K562 (cell line): ENCODE results near the gene ZNF749. TPM values are rescaled to one million over a fixed set of nuclear protein-coding genes. Genes with fewer than 3 reads are reported as not detected.

Experiments used
- BRCA1 ChIP-seq, 2 experiments: fragments of 450-650 bp in 1 of 2; sonication (generic) in 1 of 2; formaldehyde crosslinking in 1 of 2; IDR thresholded peaks; 2 replicates each; pipeline versions ENCODE4 v1.5.0 to v1.6.1; 2017 to 2020; ENCODE audit warnings: mild to moderate bottlenecking in 1 of 2, missing genetic modification reagents in 1 of 2
- HMG20B ChIP-seq: fragments of 250-450 bp; sonication (Bioruptor Pico); IDR thresholded peaks from 2 replicates; pipeline ENCODE4 v1.5.0; 2021; ENCODE audit warnings: mild to moderate bottlenecking
- JUNB ChIP-seq: fragments of 450-650 bp; formaldehyde crosslinking; conservative IDR thresholded peaks from 2 replicates; pipeline ENCODE4 v1.4.0; 2020; ENCODE audit warnings: mild to moderate bottlenecking
- KAT8 ChIP-seq: fragments of 450-650 bp; IDR thresholded peaks from 2 replicates; pipeline ENCODE4 v1.6.1; 2016; ENCODE audit warnings: low read depth, mild to moderate bottlenecking
- OTX1 ChIP-seq: fragments of 450-650 bp; formaldehyde crosslinking; IDR thresholded peaks from 2 replicates; pipeline ENCODE4 v1.4.0; 2022; ENCODE audit warnings: mild to moderate bottlenecking
- RBM34 ChIP-seq: fragments of 200-400 bp; formaldehyde crosslinking; IDR thresholded peaks from 2 replicates; pipeline ENCODE4 v1.6.1; 2018; ENCODE audit warnings: low read length, borderline replicate concordance; ENCODE audit not compliant: insufficient read depth
- ZKSCAN8 ChIP-seq: fragments of 200-800 bp; sonication (Bioruptor generic); IDR thresholded peaks from 2 replicates; pipeline ENCODE4 v1.6.1; 2016; ENCODE audit warnings: missing genetic modification characterization, missing compliant biosample characterization
- ZNF175 ChIP-seq: fragments of 200-800 bp; sonication (Bioruptor generic); IDR thresholded peaks from 2 replicates; pipeline ENCODE4 v1.6.1; 2016; ENCODE audit warnings: low read depth, mild to moderate bottlenecking, missing genetic modification characterization, missing compliant biosample characterization
- ZNF551 ChIP-seq: fragments of 250-450 bp; sonication (Bioruptor Pico); IDR thresholded peaks from 2 replicates; pipeline ENCODE4 v1.5.0; 2021; ENCODE audit warnings: mild to moderate bottlenecking, moderate library complexity
- polyA plus RNA-seq, 8 experiments: library from polyadenylated mRNA; depleted of rRNA in 4 of 8; stranded (reverse) in 5 of 8; unstranded in 3 of 8; fragments of >200 nt; fragmentation: Nextera tagmentation in 2 of 8; fragmentation: Illumina TruSeq in 1 of 8; extraction: Ambion mirVana in 2 of 8; extraction: Trizol in 1 of 8; gene quantifications; 2 replicates each; pipeline versions ENCODE4 v1.2.1 to v1.2.3, GENCODE V29; 2011 to 2014; ENCODE audit warnings: inconsistent platforms in 1 of 8, missing spikeins in 1 of 8
- total RNA-seq, 7 experiments: library from RNA; depleted of rRNA in 6 of 7; stranded (reverse); fragments of >200 nt in 6 of 7; fragmentation: Illumina TruSeq in 2 of 7; extraction: Trizol in 2 of 7; gene quantifications; 2 replicates each; pipeline versions ENCODE4 v1.2.1 to v1.2.3, GENCODE V29; 2011 to 2021; ENCODE audit warnings: low replicate concordance in 1 of 7
- TF ChIP-seq, protein P1 (sequence below): fragments of 450-650 bp; IDR thresholded peaks from 2 replicates; pipeline ENCODE4 v1.6.1; 2017; ENCODE audit warnings: antibody characterized with exemption
- TF ChIP-seq, protein P2 (sequence below): fragments of 450-650 bp; IDR thresholded peaks from 2 replicates; pipeline ENCODE4 v1.6.1; 2017; ENCODE audit warnings: mild to moderate bottlenecking, moderate library complexity
- TF ChIP-seq, protein P3 (sequence below): fragments of 450-650 bp; IDR thresholded peaks from 2 replicates; pipeline ENCODE4 v1.6.1; 2016; ENCODE audit warnings: mild to moderate bottlenecking, moderate library complexity

ZNF749 gene
- total and polyA plus RNA-seq, 9 of the 15 experiments (the other 6 are each of a cell fraction or from before 2014, with no cell fraction given), result 5.3 to 33.2 (median 15.0) TPM

DNA sequence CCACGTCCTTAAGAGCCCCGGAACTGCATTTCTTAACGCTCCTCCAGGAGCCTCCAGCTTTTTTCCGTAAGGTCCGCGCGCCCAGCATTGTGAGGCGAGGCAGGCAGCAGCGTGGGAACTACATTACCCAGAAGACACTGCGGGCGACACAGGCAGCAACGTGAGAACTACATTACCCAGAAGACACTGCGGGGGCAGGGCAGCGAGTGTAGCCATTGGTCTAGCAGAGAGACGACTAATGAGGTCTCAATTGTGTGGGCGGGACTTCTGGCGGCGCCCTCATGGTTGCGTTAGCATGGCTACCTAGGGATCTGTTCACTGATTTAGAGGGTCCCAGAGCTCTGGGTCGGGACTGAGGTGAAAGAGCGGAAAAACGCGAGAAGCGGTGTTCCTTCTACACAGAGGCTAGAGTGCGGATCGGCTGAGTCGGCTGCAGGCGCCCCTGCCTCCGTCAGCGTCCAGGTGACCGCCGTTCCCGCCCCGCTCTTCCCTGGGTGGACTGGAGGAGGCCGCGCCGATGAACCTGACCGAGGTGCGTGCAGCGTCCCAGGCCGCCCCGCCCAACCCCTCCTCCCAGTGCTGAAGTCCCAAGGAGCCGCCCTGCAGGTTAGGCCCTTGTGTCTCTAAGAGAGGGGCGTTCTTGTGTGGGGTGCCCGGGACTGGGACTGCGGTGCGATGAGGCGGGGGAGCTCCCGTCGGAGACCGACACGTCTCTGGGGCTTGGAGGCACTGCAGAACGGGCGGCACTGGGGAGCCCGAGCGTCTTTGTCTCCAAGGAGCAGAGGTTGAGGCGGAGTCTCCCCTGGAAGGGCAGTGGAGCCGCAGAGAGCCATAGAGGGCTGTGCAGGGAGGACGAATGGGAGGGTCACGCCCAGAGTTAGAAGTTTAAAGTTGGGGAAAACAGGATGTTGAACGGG, at the start of gene ZNF749 (continued):
- TF ChIP-seq, protein P1, sequence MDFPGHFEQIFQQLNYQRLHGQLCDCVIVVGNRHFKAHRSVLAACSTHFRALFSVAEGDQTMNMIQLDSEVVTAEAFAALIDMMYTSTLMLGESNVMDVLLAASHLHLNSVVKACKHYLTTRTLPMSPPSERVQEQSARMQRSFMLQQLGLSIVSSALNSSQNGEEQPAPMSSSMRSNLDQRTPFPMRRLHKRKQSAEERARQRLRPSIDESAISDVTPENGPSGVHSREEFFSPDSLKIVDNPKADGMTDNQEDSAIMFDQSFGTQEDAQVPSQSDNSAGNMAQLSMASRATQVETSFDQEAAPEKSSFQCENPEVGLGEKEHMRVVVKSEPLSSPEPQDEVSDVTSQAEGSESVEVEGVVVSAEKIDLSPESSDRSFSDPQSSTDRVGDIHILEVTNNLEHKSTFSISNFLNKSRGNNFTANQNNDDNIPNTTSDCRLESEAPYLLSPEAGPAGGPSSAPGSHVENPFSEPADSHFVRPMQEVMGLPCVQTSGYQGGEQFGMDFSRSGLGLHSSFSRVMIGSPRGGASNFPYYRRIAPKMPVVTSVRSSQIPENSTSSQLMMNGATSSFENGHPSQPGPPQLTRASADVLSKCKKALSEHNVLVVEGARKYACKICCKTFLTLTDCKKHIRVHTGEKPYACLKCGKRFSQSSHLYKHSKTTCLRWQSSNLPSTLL, result no peak
- TF ChIP-seq JUNB (CRISPR knock-in tag), result no peak
- TF ChIP-seq BRCA1 (IDR thresholded peaks at IDR 0.05), result no peak
- no peak for TF ChIP-seq BRCA1 (CRISPR knock-in tag; IDR thresholded peaks at IDR 0.05)
- TF ChIP-seq KAT8, result no peak
- TF ChIP-seq, protein P2, sequence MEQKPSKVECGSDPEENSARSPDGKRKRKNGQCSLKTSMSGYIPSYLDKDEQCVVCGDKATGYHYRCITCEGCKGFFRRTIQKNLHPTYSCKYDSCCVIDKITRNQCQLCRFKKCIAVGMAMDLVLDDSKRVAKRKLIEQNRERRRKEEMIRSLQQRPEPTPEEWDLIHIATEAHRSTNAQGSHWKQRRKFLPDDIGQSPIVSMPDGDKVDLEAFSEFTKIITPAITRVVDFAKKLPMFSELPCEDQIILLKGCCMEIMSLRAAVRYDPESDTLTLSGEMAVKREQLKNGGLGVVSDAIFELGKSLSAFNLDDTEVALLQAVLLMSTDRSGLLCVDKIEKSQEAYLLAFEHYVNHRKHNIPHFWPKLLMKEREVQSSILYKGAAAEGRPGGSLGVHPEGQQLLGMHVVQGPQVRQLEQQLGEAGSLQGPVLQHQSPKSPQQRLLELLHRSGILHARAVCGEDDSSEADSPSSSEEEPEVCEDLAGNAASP, result no peak
- TF ChIP-seq ZKSCAN8 (CRISPR knock-in tag), result no peak
- TF ChIP-seq ZNF551, result no peak
- no peak for TF ChIP-seq OTX1 (CRISPR knock-in tag)
- no peak for TF ChIP-seq RBM34
- TF ChIP-seq, protein P3, sequence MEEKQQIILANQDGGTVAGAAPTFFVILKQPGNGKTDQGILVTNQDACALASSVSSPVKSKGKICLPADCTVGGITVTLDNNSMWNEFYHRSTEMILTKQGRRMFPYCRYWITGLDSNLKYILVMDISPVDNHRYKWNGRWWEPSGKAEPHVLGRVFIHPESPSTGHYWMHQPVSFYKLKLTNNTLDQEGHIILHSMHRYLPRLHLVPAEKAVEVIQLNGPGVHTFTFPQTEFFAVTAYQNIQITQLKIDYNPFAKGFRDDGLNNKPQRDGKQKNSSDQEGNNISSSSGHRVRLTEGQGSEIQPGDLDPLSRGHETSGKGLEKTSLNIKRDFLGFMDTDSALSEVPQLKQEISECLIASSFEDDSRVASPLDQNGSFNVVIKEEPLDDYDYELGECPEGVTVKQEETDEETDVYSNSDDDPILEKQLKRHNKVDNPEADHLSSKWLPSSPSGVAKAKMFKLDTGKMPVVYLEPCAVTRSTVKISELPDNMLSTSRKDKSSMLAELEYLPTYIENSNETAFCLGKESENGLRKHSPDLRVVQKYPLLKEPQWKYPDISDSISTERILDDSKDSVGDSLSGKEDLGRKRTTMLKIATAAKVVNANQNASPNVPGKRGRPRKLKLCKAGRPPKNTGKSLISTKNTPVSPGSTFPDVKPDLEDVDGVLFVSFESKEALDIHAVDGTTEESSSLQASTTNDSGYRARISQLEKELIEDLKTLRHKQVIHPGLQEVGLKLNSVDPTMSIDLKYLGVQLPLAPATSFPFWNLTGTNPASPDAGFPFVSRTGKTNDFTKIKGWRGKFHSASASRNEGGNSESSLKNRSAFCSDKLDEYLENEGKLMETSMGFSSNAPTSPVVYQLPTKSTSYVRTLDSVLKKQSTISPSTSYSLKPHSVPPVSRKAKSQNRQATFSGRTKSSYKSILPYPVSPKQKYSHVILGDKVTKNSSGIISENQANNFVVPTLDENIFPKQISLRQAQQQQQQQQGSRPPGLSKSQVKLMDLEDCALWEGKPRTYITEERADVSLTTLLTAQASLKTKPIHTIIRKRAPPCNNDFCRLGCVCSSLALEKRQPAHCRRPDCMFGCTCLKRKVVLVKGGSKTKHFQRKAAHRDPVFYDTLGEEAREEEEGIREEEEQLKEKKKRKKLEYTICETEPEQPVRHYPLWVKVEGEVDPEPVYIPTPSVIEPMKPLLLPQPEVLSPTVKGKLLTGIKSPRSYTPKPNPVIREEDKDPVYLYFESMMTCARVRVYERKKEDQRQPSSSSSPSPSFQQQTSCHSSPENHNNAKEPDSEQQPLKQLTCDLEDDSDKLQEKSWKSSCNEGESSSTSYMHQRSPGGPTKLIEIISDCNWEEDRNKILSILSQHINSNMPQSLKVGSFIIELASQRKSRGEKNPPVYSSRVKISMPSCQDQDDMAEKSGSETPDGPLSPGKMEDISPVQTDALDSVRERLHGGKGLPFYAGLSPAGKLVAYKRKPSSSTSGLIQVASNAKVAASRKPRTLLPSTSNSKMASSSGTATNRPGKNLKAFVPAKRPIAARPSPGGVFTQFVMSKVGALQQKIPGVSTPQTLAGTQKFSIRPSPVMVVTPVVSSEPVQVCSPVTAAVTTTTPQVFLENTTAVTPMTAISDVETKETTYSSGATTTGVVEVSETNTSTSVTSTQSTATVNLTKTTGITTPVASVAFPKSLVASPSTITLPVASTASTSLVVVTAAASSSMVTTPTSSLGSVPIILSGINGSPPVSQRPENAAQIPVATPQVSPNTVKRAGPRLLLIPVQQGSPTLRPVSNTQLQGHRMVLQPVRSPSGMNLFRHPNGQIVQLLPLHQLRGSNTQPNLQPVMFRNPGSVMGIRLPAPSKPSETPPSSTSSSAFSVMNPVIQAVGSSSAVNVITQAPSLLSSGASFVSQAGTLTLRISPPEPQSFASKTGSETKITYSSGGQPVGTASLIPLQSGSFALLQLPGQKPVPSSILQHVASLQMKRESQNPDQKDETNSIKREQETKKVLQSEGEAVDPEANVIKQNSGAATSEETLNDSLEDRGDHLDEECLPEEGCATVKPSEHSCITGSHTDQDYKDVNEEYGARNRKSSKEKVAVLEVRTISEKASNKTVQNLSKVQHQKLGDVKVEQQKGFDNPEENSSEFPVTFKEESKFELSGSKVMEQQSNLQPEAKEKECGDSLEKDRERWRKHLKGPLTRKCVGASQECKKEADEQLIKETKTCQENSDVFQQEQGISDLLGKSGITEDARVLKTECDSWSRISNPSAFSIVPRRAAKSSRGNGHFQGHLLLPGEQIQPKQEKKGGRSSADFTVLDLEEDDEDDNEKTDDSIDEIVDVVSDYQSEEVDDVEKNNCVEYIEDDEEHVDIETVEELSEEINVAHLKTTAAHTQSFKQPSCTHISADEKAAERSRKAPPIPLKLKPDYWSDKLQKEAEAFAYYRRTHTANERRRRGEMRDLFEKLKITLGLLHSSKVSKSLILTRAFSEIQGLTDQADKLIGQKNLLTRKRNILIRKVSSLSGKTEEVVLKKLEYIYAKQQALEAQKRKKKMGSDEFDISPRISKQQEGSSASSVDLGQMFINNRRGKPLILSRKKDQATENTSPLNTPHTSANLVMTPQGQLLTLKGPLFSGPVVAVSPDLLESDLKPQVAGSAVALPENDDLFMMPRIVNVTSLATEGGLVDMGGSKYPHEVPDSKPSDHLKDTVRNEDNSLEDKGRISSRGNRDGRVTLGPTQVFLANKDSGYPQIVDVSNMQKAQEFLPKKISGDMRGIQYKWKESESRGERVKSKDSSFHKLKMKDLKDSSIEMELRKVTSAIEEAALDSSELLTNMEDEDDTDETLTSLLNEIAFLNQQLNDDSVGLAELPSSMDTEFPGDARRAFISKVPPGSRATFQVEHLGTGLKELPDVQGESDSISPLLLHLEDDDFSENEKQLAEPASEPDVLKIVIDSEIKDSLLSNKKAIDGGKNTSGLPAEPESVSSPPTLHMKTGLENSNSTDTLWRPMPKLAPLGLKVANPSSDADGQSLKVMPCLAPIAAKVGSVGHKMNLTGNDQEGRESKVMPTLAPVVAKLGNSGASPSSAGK, result peak; percentile 72; the same call in 1 of the 2 replicates
- TF ChIP-seq HMG20B, result no peak
- peak; percentile 56; the same call in 1 of the 2 replicates for TF ChIP-seq ZNF175 (CRISPR knock-in tag)
